Endothelial cell (in vitro differentiated cells): ENCODE results near the gene OCEL1. TPM values are rescaled to one million over a fixed set of nuclear protein-coding genes. Genes with fewer than 3 reads are reported as not detected.

Source experiments
- DNase-seq: peaks from one replicate; pipeline ENCODE4 v3.0.0; 2021; ENCODE audit warnings: low spot score
- H3K27ac Mint-ChIP-seq: one replicate; pipeline ENCODE4 v1.8.0; 2021; ENCODE audit warnings: mixed read lengths, inconsistent platforms; ENCODE audit not compliant: unreplicated experiment
- H3K27me3 Mint-ChIP-seq: one replicate; pipeline ENCODE4 v1.8.0; 2021; ENCODE audit warnings: mild to moderate bottlenecking, moderate library complexity, mixed read lengths, inconsistent platforms; ENCODE audit not compliant: unreplicated experiment
- H3K36me3 Mint-ChIP-seq: one replicate; pipeline ENCODE4 v1.8.0; 2021; ENCODE audit warnings: mild to moderate bottlenecking, low read depth, mixed read lengths, inconsistent platforms; ENCODE audit not compliant: unreplicated experiment
- H3K4me1 Mint-ChIP-seq: one replicate; pipeline ENCODE4 v1.8.0; 2021; ENCODE audit warnings: mild to moderate bottlenecking, mixed read lengths, inconsistent platforms; ENCODE audit not compliant: unreplicated experiment
- H3K4me3 Mint-ChIP-seq: one replicate; pipeline ENCODE4 v1.8.0; 2021; ENCODE audit warnings: mild to moderate bottlenecking, mixed read lengths, inconsistent platforms; ENCODE audit not compliant: unreplicated experiment
- H3K9me3 Mint-ChIP-seq: one replicate; pipeline ENCODE4 v1.8.0; 2021; ENCODE audit warnings: mixed read lengths, inconsistent platforms; ENCODE audit not compliant: unreplicated experiment
- CTCF ChIP-seq: fragments of 200-600 bp; sonication (generic); IDR thresholded peaks from one replicate; pipeline ENCODE4 v1.5.0; 2021; ENCODE audit warnings: antibody characterized with exemption; ENCODE audit not compliant: unreplicated experiment
- long read RNA-seq: library from polyadenylated mRNA; unstranded; transcript quantifications from one replicate; pipeline ENCODE4 v2.0.0, GENCODE V29; 2020; ENCODE audit not compliant: unreplicated experiment
- total RNA-seq: library from RNA; stranded (reverse); fragmentation: NEBNext Ultra II Directional; extraction: Animal tissue kit (Norgen Biotek cat#: 25700); gene quantifications from one replicate; pipeline ENCODE4 v1.2.1, GENCODE V29; 2021; ENCODE audit not compliant: unreplicated experiment

OCEL1 gene, protein sequence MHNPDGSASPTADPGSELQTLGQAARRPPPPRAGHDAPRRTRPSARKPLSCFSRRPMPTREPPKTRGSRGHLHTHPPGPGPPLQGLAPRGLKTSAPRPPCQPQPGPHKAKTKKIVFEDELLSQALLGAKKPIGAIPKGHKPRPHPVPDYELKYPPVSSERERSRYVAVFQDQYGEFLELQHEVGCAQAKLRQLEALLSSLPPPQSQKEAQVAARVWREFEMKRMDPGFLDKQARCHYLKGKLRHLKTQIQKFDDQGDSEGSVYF
- 16.5 TPM for total RNA-seq
- long read RNA-seq, partial matches to known transcripts, result 1 of 9 reads
- long read RNA-seq, other reads (novel, unspliced or antisense), result 1 of 9 reads

DNA sequence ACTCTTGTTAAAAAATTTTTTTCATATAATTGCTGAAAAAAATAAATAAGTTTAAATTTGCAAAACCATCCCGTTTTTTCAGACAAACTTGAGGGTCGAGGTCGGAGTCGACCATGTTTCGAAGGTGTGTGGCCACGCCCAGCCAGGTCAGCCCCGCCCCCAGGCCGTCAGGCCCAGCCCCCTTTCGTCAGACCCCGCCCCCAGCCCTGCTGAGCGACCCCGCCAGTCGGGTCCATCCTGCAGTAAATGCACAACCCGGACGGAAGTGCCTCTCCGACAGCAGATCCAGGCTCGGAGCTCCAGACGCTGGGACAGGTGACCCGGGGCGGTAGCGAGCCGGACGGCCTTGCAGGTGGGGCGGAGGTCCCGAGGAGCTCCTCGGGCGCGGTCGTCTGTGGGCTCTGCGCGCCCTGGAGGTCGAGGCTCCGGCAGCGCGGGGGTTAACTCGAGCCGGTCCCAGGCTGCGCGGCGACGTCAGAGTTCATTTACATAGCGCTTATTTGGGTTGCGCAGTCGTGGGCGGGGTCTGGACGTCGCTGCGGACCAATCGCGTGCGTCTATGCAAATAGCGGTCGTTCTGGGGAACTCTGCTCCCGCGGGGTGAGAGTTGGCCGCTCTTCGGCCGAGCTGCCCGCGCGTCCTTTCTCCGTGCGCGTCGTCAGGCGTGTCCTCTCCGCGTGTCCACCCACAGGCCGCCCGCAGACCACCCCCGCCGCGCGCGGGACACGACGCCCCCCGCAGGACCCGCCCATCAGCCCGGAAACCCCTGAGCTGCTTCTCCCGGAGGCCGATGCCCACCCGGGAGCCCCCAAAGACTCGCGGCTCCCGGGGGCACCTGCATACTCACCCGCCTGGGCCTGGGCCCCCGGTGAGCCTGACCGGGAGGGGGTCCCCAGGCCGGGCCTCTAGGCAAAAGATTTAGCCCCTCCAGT, at the start of gene OCEL1:
TSS of gene OCEL1 (plus strand) at position 225 of the 932 bp plus-strand sequence. CDS start at position 247, 22 bp downstream.
- H3K4me3 Mint-ChIP-seq, result peak within 1 kb of the TSS; percentile 87
- no peak for TF ChIP-seq CTCF
- DNase-seq, result peak; percentile 94
- H3K36me3 Mint-ChIP-seq, result no peaks in the 10 kb centered on the region
- peak within 1 kb of the TSS; percentile 89 for H3K27ac Mint-ChIP-seq
- H3K27me3 Mint-ChIP-seq, result peaks cover 8% of the 10 kb centered on the region
- no peaks in the 10 kb centered on the region for H3K9me3 Mint-ChIP-seq
- peaks cover 3% of the 10 kb centered on the region for H3K4me1 Mint-ChIP-seq

GRCh38 chr19:17178291-17178690, 47.7 kb upstream of the OCEL1 start:
- no peak overlapping the region for H3K4me3 Mint-ChIP-seq
- no peak overlapping the region for H3K27ac Mint-ChIP-seq
- TF ChIP-seq CTCF, result no peak
- no peaks in the 10 kb centered on the region for H3K9me3 Mint-ChIP-seq
- H3K4me1 Mint-ChIP-seq, result no peaks in the 10 kb centered on the region
- DNase-seq, result no peak
- peaks cover 13% of the 10 kb centered on the region for H3K36me3 Mint-ChIP-seq
- peaks cover 2% of the 10 kb centered on the region for H3K27me3 Mint-ChIP-seq

- Mint-ChIP-seq H3K27me3 (peaks cover 5% of the 10 kb centered on the region), H3K36me3 (peaks cover 24% of the 10 kb centered on the region), H3K4me1 (peaks cover 8% of the 10 kb centered on the region), H3K27ac (no peak overlapping the region), H3K4me3 (no peak overlapping the region), H3K9me3 (no peaks in the 10 kb centered on the region)
- no peak for DNase-seq
- no peak for TF ChIP-seq CTCF
Measured at GRCh38 chr19:17180997-17181702, 44.9 kb upstream of the OCEL1 start.

DNA sequence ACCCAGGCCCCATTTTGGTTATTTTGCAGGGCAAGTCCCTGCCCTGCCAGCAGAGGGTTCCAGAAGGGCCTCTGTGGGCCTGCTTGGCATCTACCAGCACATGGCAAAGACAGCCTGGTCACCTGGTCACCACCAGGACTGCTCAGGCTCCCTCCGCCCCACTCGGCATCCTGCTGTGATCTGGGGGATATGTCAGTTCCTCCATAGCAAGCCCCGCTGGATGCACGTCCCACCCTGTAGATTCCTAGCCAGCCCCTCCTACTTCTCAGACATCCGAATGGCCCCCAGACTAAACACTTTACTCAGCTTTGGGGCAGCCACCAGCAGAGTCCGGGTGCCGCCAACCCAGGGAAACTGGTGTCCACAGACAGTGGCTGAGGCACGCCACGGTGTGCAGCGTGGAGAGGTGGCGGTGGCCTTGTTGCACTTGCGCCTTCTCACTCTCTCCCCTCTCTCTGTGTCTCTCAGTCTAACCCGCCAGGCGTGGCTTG, 42.7 kb upstream of the OCEL1 start:
- Mint-ChIP-seq H3K4me3 (peak overlapping the region; percentile 11), H3K36me3 (peaks cover 29% of the 10 kb centered on the region), H3K4me1 (peaks cover 8% of the 10 kb centered on the region), H3K27me3 (peaks cover 5% of the 10 kb centered on the region), H3K27ac (no peak overlapping the region), H3K9me3 (no peaks in the 10 kb centered on the region)
- no peak for TF ChIP-seq CTCF
- DNase-seq, result no peak
